ENCODE measurements around the gene SCN3A.

DNA sequence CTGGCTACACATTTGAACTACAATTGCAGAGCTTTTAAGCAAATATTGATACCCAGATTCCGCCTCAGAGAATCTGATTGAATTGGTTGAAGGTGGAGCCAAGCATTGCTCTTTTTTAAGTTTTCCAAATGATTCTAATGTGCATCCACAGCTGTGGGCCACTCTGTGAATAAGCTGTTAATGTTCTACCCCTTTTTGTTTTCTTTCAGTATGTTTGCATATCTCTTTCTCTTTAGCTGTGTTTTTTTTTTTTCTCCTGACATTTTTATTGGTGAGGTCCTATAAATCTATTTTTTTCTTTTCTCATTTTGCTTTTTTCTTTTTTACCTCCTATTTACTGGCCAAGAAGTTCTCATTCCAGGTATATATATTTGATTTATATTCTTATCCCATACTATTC, 6.5 kb downstream of the SCN3A start:
- TF ChIP-seq, protein P1, sequence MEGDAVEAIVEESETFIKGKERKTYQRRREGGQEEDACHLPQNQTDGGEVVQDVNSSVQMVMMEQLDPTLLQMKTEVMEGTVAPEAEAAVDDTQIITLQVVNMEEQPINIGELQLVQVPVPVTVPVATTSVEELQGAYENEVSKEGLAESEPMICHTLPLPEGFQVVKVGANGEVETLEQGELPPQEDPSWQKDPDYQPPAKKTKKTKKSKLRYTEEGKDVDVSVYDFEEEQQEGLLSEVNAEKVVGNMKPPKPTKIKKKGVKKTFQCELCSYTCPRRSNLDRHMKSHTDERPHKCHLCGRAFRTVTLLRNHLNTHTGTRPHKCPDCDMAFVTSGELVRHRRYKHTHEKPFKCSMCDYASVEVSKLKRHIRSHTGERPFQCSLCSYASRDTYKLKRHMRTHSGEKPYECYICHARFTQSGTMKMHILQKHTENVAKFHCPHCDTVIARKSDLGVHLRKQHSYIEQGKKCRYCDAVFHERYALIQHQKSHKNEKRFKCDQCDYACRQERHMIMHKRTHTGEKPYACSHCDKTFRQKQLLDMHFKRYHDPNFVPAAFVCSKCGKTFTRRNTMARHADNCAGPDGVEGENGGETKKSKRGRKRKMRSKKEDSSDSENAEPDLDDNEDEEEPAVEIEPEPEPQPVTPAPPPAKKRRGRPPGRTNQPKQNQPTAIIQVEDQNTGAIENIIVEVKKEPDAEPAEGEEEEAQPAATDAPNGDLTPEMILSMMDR (conservative IDR thresholded peaks at IDR 0.05; ENCODE audit: low read depth, low read length), result no peak
- no peak for TF ChIP-seq EZH2 (IDR thresholded peaks at IDR 0.05; ENCODE audit: low read length, unreplicated experiment)
- no peak for TF ChIP-seq EZH2phosphoT487 (IDR thresholded peaks at IDR 0.05; ENCODE audit: borderline replicate concordance, low read length)
